GM12873 (cell line): ENCODE measurements around the gene AKAP13.

Source experiments
- CTCF ChIP-seq: IDR thresholded peaks from 2 replicates; pipeline ENCODE4 v1.5.1; 2012; ENCODE audit warnings: low read depth, mild to moderate bottlenecking, moderate library complexity, low read length, control low read depth; ENCODE audit not compliant: insufficient read depth; ENCODE audit errors: missing control alignments

The AKAP13 gene

DNA sequence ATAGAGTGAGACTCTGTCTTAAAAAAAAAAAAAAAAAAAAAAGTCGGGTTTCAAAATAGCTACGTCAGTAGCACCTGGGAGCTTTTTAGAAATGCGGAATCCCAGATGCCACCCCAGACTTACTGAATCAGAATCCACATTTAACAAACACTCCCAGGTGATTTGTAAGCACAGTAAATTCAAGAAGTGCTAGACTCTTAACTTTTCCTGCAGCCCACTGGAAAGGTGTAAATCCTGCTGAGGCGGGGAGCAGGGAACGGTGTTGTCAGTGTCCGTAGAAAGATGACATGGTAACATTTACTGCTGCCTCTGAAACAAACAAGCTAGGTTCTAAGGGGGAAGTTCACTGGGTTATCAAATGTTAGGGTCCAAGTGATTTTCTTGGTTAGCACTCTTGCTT lies 2.4 kb upstream of the AKAP13 start:
- TF ChIP-seq CTCF: no peak

- no peak for TF ChIP-seq CTCF
Observed at GRCh38 chr15:85379403-85380131, 836 bp upstream of the AKAP13 start.

GRCh38 chr15:85380812-85381642 lies 624 bp downstream of the AKAP13 start:
- TF ChIP-seq CTCF: no peak

GRCh38 chr15:85381850-85382751 lies 1.7 kb downstream of the AKAP13 start:
- no peak for TF ChIP-seq CTCF

DNA sequence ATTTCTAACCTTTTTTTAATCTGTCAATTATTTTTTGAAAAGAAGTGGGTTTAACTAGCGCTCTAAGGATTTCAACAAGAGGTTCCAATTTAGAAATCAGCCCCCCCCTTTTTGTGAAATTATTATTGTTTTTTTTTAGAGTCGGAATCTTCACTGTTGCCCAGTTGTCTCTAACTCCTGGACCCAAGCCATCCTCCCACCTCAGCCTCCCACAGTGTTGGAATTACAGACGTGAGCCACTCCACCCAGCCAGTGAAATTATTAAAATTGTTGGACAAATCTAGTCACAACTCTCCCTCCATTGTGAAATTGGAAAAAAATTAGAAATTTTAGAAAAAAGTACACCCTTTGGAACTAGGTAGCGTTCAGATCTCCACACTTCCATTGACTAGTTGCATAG lies 2.5 kb downstream of the AKAP13 start:
- TF ChIP-seq CTCF: no peak

DNA sequence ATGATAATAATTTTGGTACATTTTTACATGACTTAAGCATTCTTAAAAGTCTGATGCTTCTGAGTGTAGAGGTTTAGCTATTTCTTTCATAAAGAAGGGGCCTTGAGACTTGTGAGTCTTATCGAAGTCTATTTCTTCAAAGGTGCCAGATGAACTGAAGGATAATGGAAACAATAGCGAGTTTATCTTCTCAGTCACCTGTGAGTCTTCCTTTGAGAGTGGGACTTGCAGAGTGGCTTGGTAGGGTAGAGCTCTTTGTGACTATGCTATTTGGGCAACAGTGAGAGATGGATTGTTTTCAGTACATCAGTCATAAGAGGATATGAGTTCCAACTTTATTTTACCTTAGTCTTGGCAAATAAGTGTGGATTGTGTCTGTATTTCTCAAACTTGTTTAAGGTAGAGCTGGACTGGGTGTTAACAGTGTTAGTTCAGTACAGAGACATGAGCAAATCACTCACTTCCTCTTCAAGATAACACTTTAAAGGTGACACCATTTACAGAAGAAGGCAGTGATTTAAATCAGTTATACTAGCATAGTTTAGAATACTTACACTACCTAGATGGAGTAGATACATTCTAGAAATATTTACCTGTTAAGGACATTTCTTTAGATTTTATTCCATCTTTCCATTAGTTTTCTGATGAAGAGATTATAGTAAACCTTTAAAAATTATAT lies 3.2 kb downstream of the AKAP13 start:
- TF ChIP-seq CTCF: no peak
